CD4-positive, alpha-beta T cell treated with Interleukin-1 beta for 1 hour (primary cell): Measurements from ENCODE around the gene ICAM2.
"Not testable (repeated sequence)": the region's sequence is repeated elsewhere in the genome, so short reads cannot be mapped to it uniquely, and the experiment has no call there.

Experiments
- DNase-seq, 2 donors: peaks; one replicate each; pipeline ENCODE4 v3.0.0-alpha.2; 2020 to 2022

The ICAM2 gene

DNA sequence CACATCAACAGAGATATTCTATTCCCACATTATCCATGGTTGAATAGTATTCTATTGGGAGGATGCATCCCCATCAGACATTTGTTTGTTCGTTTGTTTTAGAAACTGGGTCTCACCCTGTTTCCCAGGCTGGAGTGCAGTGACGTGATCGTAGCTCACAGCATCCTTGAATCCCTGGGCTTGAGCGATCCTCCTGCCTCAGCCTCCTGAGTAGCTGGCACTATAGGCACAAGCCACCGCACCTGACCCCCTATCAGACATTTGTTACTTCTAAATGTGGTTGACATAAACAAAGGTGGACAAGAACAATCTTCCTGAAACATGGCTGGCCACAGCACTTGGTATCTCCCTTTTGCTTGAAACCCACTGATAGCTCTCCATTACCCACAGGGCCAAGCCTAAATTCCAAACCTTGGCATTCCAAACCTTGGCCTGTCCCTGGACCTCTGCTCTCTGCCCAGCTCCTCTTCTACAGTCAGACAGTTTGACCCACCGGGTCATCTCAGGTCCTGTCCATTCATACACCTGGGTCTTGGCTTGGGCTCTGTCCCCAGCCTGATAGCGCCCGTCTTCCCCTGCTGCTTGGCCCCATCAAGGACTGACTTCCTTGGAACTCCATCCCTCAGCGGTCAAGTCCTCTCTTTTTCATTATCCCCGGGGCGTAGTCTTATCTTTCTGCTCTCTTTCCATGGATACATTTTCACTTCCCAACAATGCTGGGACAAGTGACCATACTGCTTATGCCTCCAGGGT lies 23.8 kb downstream of the ICAM2 start:
- no peak for DNase-seq

GRCh38 chr17:63995626-63996025 lies 24.8 kb downstream of the ICAM2 start:
- DNase-seq = no peak

DNA sequence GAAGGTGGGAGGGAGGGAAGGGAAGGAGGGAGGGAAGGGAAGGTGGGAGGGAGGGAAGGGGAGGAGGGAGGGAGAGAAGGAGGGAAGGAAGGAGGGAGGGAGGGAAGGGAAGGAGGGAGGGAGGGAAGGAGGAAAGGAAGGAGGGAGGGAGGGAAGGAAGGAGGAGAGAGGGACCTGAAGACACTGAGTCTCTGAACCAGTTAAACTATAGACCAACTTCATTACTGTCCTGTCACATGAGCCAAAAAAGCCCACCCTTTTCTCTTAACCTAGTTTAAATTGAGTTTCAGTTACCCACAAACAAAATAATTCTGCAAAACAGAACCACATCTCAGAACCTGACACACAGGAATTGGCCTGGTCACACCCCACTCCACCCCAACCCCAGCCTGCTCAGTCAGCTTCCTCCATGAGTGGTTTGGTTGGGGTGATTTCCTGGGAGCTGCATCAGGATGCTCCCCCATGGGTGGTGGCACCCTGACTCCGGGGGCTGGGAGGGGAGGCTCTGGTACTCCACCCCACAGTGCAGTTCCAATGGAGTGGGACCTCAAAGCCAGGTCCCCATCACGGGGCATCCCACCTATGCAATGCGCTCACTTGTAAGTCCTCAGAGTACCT lies 27.0 kb downstream of the ICAM2 start:
- DNase-seq = peak; percentile 20 to 52

GRCh38 chr17:63991611-63992010 lies 28.8 kb downstream of the ICAM2 start:
- DNase-seq = no peak

DNA sequence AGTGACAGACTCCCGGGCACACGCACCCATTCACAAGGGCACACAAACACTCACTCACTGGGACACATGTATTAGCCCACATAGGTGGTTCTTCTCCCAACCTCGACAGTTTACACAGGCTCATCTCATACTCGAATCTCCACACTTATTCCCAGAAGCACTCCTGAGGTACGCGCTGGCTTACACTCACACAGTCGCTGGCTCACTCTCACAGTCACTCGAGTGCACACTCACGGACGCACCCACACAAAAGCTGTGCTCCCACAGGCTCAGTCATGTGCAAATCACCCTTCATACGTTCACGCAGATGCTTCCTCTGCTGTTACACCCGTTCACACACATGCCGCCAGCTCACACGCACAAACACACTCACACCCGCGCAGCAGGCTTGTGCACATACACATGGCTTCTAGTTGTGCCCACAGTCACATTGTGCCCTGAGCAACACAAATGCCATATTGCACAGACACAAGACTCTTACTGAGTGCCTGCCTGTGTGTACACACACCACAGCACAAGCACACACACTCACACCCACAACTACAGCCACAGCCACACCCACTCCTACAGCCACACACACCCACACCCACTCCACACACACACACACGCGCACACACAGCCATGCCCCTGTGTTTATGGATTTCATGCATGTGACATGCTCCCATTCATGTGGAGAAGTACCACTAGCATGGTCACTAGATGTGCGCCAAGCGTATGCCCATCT lies 30.6 kb downstream of the ICAM2 start:
- DNase-seq = no peak

DNA sequence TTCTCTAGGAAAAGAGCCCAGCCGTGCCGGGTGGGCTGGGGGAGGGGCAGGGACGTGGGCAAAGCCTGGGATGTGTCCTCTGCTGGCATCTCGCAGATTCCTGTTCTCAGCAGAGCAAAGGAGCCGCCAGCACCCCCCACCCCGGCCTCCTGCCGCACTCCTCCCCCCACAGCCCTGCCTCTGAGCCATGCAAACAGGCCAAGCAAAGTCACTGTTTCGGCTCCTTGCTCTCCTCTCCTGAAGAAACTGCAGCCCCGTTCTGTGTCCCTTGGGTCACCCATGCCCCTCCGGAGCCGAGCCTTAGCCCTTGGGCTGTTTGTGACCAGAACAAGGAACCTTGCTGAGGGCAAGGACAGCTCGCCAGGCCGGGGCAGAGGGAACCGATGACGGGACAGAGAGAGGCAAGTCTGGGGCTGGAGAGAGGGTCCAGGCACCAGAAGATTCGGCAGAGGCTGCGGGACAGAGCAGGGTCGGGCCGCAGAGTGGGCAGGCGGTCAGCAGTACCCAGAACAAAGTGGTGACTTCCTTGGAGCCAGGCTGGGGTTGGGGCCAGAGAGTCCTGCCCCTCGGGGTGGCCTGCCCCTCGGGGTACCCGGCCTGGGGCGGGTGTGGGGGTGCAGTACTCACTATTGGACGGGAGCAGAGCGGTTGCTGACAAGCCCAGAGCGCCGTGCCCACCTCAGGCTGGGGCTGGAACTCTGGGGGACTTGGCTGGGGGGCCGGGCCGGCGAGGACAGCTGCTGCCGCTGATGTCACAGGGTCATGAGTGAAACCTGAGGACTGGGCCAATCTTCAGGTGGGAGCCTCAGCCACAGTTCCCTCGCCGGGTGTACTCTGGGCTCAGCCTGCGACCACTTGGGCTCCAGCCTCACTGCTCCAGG lies 31.5 kb downstream of the ICAM2 start:
- DNase-seq = no peak

DNA sequence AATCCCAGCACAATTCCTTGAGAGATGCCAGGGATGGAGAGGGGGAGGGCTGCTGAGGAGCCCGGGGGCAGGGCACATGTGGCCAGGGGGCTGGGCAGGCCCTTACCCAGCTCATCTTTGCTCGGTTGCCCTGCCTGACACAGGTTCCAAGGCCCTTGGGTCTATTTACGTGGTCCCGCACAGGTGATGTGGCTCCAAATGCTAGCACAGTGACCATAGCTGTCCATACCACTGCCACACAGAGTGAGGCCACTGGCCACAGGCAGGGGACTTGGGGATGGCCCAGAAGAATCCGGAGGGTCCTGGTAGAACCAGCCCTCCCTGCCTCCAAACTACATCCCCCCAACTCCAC lies 32.3 kb downstream of the ICAM2 start:
- no peak for DNase-seq

DNA sequence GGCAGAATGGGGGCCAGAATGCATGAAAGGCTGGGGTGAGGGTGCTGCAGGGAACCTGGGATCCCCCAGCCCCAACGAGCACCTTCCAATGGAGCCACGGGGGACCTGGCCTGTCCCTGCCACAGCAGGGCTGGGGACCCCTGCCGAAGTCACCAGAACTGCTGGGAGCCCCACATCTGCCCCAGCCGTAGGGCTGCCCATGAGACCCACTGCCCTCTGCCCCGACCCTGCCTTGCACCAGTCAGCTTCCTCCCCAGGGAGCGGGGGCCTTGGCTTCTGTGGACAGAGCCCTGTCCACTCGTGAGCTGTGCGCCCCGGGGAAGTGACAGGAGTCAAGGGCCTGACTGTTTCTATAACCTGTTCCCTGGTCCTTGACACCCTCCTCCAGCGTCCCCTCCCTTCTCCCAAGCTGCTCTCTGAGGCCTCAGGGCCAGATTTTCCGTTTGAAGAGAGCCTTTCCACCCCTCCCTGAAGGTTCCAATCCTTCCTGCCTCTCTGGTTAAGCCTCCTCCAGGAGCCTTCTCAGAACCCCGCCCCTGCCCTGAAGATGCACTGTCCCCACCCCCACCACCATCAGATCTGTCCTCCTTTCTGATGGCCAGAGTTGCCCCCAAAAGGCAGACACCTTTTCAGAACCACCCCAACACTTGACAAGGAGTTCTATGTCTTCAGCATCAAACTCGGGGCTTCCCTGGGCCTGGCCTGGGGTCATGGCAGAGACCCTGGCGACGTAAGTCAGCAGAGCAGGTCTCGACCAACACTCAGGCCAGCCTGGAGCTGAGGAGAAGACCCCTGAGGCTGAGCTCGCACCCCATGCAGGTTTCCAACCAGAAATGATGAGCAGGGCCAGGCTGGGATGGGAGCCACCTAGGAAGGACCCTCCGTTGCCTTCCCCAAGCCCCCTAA lies 33.0 kb downstream of the ICAM2 start:
- DNase-seq = no peak

DNA sequence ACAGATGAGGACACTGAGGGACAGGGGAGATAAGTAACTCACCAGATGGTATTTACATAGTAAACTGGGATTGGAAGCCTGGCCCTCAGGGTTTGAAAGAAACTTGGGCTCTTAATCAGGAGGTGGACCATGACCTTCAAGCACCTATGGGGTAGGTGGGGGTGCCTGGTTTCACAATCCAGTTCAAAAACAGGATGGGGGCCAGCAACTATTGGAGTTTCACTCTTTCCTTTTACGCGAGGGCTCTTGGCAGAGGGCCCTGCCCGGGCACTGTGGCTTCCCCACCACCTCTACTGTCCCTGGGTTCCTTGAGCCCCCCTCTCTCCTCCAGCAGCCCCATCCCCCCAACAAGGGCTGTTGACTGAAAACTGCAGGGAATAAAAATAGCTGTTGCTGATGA lies 33.6 kb downstream of the ICAM2 start:
- DNase-seq = no peak

GRCh38 chr17:63985387-63986140 lies 34.9 kb downstream of the ICAM2 start:
- DNase-seq = no peak

- DNase-seq = peak; percentile 72 to 75
Observed at GRCh38 chr17:63984651-63985386, 35.6 kb downstream of the ICAM2 start.

- no peak for DNase-seq
Observed at GRCh38 chr17:63984236-63984635, 36.2 kb downstream of the ICAM2 start.

- DNase-seq = no peak
Observed at GRCh38 chr17:63983320-63983719, 37.1 kb downstream of the ICAM2 start.

GRCh38 chr17:63982641-63983040 lies 37.8 kb downstream of the ICAM2 start:
- DNase-seq = not testable (repeated sequence)

DNA sequence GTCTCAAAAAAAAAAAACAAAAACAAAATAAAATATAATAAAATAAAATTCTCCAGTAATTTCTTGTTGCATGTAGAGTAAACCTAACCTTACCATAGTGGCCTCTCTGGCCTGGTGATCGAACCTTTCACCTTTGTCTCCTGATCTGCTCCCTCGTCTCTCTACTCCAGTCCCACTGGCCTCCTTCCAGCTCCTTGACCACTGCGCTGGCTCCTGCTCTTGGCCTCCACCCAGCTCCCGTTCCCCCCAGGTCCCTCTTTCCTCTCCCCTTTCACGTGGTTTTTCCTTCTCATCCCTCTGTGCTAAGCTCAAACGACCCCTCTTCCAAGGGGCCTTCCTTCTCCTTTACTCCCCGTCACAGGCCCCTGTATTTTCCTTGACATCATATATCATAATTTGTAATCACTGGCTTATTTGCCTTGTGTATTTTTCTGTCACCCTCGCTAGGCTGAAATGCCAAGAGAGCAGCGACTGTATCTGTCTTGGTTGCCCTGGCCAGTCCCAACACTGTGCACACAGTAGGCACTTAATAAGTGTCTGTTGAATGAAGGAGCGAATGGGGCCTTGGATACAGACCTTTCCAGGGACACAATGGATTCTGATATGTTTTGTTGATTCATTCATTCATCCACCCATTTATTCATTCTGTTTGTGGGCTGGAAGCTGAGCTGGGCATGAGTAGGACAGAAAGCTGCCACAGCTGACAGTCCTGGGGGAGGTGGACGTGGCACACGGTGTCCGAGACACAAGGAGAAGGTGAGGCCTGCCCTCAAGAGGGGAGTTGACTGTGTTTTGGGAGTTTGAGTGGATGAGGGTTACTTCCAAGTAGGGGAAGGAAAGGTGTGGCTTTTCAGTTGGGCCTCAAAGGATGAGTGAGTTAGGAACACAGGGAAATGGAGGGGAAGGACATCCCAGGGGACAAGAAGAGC lies 41.9 kb downstream of the ICAM2 start:
- DNase-seq = no peak

DNA sequence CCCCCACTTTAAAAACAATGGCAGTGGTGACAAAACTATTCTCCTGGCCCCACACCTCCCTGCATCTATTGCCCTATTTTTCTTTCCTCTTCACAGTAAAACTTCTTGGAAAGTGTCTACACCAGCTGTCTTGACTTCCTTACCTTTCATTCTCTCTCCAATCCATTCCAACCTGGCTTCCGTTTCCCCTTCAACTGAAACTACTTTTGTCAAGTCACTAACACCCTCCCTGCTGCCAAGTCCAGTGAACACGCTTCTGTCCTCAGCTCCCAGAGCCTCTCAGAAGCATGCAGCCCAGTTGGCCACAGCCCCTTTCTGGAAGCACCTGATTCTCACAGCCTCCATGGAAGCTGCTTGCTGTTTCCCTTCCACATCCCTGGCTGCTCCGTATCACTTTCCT lies 43.7 kb downstream of the ICAM2 start:
- DNase-seq = no peak

GRCh38 chr17:63975541-63976092 lies 44.8 kb downstream of the ICAM2 start:
- no peak for DNase-seq

DNA sequence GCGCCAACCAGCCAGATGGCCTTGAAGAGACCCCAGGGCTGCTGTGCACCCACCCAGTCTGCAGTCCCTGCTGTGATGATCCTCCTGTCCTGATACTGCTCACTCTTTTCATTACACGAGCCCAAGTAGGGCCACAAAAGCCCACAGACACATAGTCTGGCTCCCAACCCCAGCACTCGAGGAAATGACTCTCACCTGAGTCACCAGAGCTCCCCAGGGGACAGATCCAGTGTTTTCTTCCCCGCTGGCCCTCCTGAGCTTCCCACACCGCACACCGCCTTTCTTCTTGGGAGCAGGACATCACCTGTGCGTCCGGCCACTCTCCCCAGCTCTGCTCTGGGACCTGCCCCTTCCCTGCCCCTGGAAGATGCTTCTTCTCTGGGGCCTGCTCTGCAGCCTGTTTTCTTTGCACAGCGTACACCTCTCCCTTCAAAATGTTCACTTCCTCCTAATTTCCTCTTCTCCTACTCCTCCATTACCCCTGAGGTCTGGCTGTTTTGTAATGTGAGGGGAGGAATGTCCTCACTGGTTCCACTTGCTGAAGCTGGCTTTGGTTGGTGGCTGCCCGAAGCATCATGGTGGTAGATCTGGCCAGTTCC lies 45.7 kb downstream of the ICAM2 start:
- DNase-seq = no peak
